GM12892 (cell line): ENCODE data around the gene GJA8.
A peak's percentile ranks its signal among the peaks of the same experiment; 100 is the strongest.
"Not testable (repeated sequence)": the region's sequence is repeated elsewhere in the genome, so short reads cannot be mapped to it uniquely, and the experiment has no call there.

Source experiments
- DNase-seq: peaks from one replicate; pipeline ENCODE4 v3.0.0; 2011; ENCODE audit not compliant: insufficient read length
- FAIRE-seq: peaks from 2 replicates; lab custom pipeline; 2011; peaks lifted over from hg19 to GRCh38; lab: Jason Lieb, UNC
- POLR2A ChIP-seq: IDR thresholded peaks from 2 replicates; pipeline ENCODE4 v1.6.1; 2011; ENCODE audit warnings: low read depth, low read length, control low read depth
- POLR2AphosphoS5 ChIP-seq: IDR thresholded peaks from 2 replicates; pipeline ENCODE4 v1.6.1; 2011; ENCODE audit warnings: low read depth, low read length, control low read depth
- TAF1 ChIP-seq: IDR thresholded peaks from 2 replicates; pipeline ENCODE4 v1.6.1; 2011; ENCODE audit warnings: low read depth, mild to moderate bottlenecking, control low read depth, low read length, borderline replicate concordance

The GJA8 gene

GRCh38 chr1:147897029-147897752 lies 5.4 kb upstream of the GJA8 start:
- FAIRE-seq (no peak), DNase-seq (no peak)
- TF ChIP-seq TAF1 (no peak), POLR2A (no peak), POLR2AphosphoS5 (no peak)

- no peak for FAIRE-seq
- DNase-seq = no peak
- TF ChIP-seq TAF1 = no peak
- no peak for TF ChIP-seq POLR2AphosphoS5
- no peak for TF ChIP-seq POLR2A
These were observed 4.8 kb upstream of the GJA8 start for GRCh38 chr1:147897789-147898188.

GRCh38 chr1:147904726-147905125 lies 2.1 kb downstream of the GJA8 start:
- no peak for TF ChIP-seq POLR2A
- no peak for TF ChIP-seq TAF1
- no peak for TF ChIP-seq POLR2AphosphoS5
- DNase-seq (no peak), FAIRE-seq (no peak)

GRCh38 chr1:147907786-147908509 lies 5.4 kb downstream of the GJA8 start:
- DNase-seq = no peak
- TF ChIP-seq POLR2A (no peak), POLR2AphosphoS5 (no peak), TAF1 (no peak)
- FAIRE-seq = no peak

GRCh38 chr1:147912553-147912952 lies 10.0 kb downstream of the GJA8 start:
- DNase-seq = no peak
- no peak for FAIRE-seq
- TF ChIP-seq POLR2AphosphoS5 = no peak
- no peak for TF ChIP-seq TAF1
- no peak for TF ChIP-seq POLR2A

- FAIRE-seq (no peak), DNase-seq (no peak)
- TF ChIP-seq TAF1 (no peak), POLR2A (no peak), POLR2AphosphoS5 (no peak)
These were observed 10.9 kb downstream of the GJA8 start for GRCh38 chr1:147913362-147913942.

GRCh38 chr1:147919896-147920295 lies 17.3 kb downstream of the GJA8 start:
- no peak for TF ChIP-seq POLR2A
- no peak for TF ChIP-seq TAF1
- TF ChIP-seq POLR2AphosphoS5 = no peak
- FAIRE-seq = no peak
- DNase-seq = no peak

DNA sequence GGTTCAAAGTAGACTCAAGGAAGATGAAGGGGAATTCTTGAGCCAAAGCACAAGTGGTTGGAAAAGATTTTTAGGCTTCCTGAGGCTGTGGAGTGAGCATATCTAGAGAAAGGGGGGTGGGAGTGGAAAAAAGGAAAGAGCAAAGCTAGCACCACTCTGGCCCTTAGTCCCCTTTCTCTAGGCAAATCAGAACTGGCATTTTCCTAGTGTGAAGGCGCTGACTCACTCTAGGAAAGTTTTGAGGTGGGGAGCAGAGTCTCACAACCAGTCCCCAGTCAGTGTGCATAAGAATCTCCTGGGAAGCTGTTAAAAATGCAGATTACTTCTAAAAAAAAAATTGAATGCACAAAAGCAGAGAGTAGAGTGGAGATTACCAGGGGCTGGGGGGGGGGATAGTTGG lies 22.2 kb downstream of the GJA8 start:
- DNase-seq (no peak), FAIRE-seq (no peak)
- TF ChIP-seq POLR2AphosphoS5 (no peak), POLR2A (no peak), TAF1 (no peak)

DNA sequence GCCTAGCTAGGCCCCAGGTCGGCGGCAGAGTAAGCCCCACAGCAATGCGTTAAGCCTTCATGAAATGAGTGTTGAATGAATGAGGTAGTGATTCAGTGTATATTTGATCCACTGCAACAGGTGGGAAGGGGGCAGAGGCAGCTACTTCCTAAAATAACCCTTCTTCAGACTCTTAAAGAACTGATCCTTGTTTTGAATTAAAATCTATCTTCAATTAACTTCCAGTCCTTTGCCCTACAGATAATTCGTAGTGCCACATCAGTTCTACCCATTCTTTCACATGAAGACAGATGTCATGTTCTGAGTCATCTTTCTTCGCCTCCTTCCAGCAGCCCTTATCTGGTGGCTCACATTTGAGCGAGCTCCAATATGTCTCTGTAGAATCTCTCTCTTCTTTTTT lies 24.6 kb downstream of the GJA8 start:
- not testable (repeated sequence) for DNase-seq, FAIRE-seq

DNA sequence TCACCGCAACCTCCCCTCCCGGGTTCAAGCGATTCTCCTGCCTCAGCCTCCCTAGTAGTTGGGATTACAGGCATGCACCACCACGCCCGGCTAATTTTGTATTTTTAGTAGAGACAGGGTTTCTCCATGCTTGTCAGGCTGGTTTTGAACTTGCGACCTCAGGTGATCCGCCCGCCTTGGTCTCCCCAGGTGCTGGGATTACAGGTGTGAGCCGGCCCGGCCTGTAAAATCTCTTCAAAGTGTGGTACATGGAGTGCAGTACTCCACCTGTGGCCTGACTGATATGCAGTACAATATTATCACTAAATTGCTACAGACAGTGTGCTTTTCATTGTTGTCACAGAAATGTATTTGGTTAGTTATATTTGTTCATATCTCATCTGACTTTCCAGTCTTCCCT lies 25.1 kb downstream of the GJA8 start:
- FAIRE-seq, DNase-seq: not testable (repeated sequence)

- TF ChIP-seq POLR2A (peak; percentile 90), POLR2AphosphoS5 (peak; percentile 86), TAF1 (peak; percentile 47; the same call in 1 of the 2 replicates)
- DNase-seq (peak; percentile 58), FAIRE-seq (peak; percentile 96)
These were observed 25.9 kb downstream of the GJA8 start, which contains the start of gene GPR89B for GRCh38 chr1:147928236-147929132. GPR89B (plus strand) TSS chr1:147928420; CDS start chr1:147928537, 117 bp downstream.

GRCh38 chr1:147931137-147931536 lies 28.5 kb downstream of the GJA8 start:
- not testable (repeated sequence) for FAIRE-seq

GRCh38 chr1:147935296-147935695 lies 32.7 kb downstream of the GJA8 start:
- DNase-seq, FAIRE-seq: not testable (repeated sequence)

More at GRCh38 chr1:147931137-147931536, 28.5 kb downstream of the GJA8 start:
- not testable (repeated sequence) for DNase-seq

- not testable (repeated sequence) for FAIRE-seq, DNase-seq
These were observed 37.9 kb downstream of the GJA8 start for GRCh38 chr1:147940456-147940855.

DNA sequence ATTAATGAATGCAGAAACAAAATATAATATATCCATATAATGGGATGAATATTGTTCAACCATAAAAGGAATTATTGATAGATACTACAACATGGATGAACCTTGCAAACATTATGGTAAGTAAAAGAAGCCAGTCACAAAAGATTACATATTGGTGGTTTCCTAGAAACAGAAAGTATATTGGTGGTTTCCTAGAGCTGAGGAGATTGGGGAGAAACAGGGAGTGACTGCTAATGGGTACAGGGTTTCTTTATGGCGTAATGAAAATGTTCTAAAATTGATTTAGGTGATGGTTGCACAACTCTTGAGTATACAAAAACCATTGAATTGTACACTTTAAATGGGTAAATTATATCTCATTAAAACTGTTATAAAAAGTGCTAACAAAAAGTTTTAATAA lies 40.0 kb downstream of the GJA8 start:
- not testable (repeated sequence) for DNase-seq
- peak; percentile 61 for FAIRE-seq

GRCh38 chr1:147949517-147949916 lies 46.9 kb downstream of the GJA8 start:
- not testable (repeated sequence) for FAIRE-seq, DNase-seq
